Fibroblast of skin of left quadriceps (primary cell): ENCODE results near the gene BTN2A1.
"Not testable (repeated sequence)": the region's sequence is repeated elsewhere in the genome, so short reads cannot be mapped to it uniquely, and the experiment has no call there.

ENCODE experiments used
- DNase-seq, 2 experiments: peaks; one replicate each; pipeline ENCODE4 v3.0.0-alpha.2; 2013; ENCODE audit warnings: low read depth in 2 of 2

BTN2A1 gene

DNA sequence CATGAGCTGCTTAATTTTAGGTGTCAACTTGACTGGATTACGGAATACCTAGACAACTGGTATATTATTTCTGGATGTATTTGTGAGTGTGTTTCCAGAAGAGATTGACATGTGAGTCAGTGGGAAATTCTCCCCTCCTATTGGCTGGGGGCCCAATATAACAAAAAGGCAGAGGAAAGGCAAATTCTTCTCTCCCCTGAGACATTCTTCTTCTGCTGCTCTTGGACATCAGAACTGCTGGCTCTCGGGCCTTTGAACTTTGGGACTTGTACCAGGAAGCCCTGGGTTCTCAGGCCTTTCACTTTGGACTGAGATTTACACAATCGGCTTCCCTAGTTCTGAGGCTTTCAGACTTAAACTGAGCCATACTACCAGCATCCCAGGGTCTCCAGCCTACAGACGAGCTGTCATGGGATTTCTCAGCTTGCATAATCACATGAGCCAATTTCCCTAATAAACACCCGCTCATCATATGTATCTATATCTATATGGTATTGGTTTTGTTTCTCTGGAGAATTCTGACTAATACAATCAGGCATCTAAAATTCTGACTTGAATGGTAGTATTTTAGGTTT, 25.0 kb upstream of the BTN2A1 start:
- peak in 1 of 2 experiments; percentile 49 for DNase-seq

DNA sequence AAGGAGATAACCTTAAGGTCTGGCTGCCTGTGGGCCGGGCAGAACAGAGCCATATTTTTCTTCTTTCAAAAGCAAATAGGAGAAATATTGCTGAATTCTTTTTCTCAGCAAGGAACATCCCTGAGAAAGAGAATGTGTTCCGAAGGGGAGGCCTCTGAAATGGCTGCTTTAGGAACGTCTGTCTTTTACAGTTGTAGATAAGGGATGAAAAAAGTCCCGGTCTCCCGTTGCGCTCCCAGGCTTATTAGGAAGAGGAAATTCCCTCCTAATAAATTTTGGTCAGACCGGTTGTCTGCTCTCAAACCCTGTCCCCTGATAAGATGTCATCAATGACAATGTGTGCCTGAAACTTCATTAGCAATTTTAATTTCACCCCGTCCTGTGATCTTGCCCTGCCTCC, 24.1 kb upstream of the BTN2A1 start:
- DNase-seq = not testable (repeated sequence)

DNA sequence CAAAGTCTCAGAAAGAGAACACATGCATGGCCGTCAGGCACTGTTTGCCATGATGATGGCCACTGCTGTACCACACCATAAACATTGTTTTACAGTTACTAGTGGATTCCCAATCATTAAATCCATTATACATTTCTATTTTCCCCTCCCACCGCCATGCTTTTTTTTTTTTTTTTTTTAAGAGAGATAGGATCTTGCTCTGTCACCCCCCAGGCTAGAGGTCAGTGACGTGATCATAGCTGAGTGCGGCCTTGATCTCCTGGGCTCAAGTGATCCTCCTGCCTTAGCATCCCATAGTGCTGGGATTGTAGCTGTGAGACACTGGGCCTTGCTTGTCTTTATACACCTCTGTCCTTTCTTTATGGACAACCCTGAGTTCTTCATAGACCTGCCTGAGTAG, 21.7 kb upstream of the BTN2A1 start:
- DNase-seq = no peak

DNA sequence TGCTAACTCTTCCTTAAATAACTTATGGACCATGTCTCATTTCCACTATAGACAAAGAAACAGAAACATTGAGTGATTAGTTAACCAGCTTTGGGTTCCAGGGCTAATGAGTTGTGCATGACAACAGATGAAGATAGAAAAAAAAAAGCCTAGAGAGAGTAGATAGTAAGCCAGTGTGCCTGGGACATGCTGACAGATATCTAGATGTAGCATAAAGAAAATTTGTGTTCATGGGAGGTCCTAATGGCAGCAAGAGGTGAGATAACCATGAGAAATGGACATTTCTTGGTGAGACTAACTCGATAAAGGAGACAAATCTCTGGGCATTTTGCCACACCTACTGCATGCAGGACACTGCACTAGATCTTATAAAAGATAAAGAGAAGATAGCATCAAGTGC, 20.2 kb upstream of the BTN2A1 start:
- no peak for DNase-seq

DNA sequence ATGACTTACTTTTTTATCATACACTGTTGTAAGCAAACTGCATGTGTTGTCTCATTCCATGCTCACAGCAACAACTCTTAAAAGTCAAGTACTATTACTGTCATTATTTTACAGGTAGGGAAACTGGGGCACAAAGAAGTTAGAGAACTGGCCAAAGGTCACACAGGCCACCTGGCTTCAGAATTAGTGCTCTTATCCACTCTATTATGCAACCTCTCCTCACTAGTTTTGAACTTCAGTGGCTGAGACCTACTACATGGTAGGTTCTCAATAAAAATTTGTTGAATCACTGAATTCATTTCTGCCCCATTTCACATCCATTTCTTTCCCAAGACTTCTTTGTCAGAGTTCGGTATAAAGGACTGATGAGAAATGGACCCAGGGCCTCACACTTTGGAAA, 19.8 kb upstream of the BTN2A1 start:
- DNase-seq = no peak

DNA sequence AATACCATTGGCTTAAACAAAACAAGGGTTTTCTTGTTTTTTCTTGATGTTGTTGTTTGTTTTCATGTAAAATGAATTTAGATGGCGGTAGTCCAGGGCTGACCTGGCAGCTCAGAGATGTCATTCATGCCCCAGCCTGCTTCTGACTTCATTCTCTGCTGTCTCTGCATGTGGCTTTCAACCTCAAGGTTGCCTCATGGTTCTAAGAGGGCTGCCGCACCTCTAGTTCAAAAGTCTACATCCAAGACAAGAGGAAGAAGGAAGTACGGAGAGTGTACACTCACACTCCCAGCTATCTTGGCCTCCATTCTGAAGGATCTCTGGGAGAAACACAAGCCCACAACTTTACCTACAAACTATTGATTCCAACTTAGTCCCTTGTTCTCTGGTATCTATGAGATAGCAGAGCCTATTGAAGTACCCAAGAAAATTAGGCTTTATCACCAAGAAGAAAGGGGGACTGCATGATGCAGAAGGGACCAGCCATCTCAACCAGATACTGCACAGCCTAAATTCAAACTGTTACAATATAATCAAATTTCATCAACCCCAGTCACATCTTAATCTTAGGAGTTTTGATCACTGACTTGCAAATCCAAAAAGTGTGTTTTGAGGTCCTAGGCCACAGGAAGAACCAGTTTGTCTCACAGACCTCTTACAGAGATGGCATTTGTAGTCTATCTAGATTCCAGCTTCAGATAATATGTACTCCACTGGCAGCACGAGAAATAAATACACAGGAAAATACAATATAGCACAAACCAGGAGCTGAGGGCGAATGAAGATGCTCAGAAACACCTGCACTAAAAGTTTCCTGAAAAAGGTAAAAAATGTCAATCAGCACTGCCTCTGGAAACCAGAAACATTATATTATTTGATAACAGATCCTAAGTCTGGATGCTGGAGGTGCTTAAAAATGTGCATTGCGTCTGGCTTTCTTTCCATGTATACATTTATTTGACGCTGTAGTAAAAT, 18.3 kb upstream of the BTN2A1 start:
- DNase-seq = no peak

DNA sequence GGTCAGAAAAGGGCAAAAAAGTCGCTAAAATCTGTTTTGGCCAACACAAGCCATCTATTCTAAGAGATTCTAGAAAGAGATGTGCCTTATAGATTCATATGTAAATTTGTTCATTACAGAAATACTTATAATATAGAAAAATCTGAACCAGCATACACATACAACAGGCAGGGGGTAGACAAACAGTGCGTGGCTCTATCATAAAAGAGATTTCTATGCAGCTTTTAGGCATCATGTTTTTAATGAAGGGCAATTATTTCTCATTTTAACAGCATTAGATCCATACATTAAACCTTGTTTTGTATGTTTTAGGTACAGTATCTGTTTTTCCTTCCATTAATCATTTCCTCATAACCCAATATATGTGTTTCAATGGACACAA, 16.8 kb upstream of the BTN2A1 start:
- DNase-seq = no peak

DNA sequence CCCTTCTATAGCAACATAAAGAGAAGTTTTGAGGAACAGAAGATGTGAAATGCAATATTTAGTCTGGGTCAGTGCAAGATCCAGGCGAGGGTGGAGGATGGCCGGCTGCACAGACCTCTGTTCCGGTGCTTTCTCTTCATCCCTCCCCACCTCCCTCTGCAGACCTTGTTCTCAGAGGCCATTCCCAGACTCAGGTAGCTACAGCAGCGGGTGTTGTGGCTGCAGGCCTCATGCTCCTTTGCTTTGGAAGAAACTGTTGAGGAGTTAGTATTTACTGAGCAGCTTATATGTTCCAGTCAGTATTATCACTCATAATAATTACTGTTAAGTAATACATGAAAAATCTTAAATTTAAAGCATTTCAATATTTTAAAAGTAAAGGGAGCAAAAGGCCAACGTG, 15.8 kb upstream of the BTN2A1 start:
- DNase-seq = no peak

DNA sequence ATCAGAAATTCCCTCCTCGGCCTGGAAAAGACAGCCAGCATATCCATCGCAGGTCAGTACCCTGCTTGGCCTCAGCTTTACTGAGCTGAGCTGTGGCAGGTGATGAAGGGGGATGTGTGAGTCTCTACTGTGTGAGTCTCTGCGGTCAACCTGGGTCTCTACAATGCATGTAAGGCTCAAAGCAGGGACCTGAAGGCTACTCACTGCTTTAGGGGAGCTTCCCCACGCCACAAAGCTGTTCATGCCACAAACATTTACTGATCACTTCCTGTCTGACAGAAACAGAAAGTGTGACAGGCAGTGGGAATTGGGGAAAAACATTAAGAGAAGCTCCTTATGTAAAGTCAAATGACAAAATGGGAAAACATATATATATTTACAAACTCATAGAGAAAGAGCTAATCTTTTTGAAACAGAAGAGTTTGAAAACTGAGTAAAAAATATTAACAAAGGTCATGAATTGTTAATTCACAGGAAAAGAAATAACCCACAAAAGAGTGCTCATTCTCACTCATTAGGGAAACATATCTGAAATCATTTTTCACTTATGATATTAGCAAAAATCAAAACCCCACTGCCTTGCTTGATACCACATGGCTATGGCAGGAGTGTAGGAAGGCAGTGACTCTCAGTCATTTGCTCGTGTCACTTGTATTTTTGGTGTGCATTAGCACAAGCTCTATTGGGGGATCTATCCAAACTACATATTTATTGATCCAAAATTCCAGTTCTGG, 11.7 kb upstream of the BTN2A1 start:
- DNase-seq = no peak

DNA sequence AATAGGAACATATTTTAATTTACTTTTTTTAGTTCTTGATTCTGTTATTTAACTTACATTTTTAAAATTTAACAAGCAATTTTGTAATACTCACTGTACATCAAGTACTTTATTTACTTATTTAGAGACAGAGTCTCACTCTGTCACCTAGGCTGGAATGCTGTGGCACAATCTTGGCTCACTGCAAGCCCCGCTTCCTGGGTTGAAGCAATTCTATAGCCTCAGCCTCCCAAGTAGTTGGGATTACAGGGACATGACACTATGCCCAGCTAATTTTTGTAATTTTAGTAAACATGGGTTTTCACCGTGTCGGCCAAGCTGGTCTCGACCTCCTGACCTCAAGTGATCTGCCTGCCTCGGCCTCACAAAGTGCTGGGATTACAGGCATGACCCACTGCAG, 10.5 kb upstream of the BTN2A1 start:
- DNase-seq = no peak

DNA sequence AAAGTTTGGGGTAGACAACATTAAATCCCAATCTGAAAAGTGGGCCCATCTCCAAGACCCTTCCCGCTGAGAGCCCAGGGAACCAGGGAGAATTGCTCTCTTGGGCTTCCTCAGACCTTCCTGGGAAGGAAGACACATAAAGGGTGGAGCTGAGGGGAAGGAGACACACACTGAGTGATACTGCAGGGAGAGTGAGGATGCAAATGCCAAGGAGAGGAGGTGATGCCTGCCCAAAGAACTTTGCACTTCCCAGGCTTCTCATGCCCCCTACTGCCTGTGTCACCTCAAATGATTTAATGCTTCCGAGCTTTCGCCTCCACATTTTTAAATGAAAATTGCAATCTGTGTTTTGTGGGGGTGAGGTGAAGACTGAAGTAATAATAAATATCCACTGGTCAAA, 7.5 kb upstream of the BTN2A1 start:
- DNase-seq = no peak

DNA sequence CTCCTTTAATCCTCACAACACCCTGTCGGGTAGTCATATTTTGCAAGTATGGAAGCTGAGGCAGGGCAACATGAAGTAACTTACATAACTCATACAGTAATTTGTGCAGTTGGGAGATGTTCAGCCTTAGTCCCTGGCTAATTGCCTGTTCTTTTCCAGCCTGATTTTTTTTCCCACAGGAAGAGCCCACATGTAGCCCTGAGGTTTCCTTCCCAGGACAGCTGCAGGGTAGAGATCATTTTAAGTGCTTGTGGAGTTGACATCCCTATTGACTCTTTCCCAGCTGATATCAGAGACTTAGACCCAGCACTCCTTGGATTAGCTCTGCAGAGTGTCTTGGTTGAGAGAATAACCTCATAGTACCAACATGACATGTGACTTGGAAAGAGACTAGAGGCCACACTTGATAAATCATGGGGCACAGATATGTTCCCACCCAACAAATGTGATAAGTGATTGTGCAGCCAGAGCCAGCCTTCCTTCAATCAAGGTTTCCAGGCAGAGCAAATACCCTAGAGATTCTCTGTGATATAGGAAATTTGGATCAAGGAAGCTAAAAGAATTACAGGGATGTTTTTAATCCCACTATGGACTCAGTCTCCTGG, 5.0 kb upstream of the BTN2A1 start:
- no peak for DNase-seq

DNA sequence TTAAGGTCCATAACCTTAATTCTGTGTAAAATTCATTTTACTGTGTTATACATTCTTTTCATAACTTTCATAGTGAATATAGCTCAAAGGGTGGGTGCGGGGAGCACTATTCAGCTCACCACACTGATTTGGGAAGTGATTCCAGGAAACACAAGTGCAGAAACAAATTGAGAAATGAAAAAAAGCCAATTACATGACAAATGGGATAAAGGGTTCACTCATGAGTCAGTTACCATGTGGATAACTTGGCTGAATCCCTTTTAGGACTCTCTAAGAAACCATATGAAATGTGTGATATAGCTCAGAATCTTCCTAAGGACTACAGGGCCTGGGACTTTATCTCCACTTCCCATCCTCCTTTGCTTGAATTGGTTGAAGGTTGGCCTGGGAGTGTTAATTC, 3.1 kb upstream of the BTN2A1 start:
- DNase-seq = no peak

DNA sequence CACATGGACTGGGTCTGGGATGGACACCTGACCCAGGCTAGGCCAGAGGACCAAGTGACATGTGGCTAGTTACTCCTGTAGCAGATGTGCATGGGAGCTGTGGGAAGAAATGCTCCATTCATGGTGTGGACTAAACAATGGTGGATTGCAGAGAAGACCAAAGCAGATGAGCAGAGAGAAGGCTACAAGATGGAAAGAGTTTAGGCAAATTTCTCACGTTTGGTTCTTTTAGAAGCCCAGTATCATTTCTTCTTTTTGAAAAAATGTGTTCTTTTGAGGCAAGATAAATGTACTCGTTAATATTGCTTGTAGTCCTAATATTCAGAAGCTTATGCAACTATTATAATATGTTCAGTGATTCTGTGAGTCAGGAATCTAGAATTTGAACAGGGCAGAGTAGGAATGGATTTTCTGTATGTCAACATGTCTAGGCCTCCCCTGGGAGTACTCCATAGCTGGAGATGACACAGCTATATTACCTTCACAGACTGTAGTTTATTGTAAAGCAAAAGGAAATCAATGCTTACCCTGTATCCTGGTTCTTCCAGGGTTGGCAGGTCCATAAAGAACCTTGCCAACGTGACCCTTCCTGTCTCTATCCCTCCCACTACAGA, 2.3 kb upstream of the BTN2A1 start:
- no peak for DNase-seq

DNA sequence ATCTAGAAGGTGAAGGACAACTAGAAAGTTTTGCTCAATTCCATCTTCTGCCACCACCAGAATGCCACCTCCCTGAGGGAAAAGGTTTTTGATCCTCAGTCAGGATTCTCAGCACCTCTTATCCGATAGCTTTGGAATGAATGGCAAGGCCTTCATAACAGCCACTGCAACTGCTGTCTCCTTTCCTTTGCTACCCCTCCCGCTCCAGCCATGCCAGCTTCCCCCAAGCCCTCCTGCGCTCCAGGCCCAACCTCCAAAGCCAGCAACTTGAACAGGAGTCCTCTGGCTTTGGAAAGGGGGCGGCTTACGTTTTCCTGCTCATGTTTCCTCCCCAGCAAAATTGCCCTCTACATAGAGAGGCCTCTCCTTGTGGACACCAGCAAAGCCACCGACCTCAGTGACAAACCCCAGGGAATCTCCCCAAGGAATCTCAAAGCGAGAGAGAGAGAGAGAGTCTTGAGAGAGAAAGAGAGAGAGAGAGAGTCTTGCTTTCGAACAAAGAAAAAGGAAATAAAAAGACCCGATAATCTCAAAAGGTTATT, 420 bp upstream of the BTN2A1 start:
- DNase-seq = no peak

DNA sequence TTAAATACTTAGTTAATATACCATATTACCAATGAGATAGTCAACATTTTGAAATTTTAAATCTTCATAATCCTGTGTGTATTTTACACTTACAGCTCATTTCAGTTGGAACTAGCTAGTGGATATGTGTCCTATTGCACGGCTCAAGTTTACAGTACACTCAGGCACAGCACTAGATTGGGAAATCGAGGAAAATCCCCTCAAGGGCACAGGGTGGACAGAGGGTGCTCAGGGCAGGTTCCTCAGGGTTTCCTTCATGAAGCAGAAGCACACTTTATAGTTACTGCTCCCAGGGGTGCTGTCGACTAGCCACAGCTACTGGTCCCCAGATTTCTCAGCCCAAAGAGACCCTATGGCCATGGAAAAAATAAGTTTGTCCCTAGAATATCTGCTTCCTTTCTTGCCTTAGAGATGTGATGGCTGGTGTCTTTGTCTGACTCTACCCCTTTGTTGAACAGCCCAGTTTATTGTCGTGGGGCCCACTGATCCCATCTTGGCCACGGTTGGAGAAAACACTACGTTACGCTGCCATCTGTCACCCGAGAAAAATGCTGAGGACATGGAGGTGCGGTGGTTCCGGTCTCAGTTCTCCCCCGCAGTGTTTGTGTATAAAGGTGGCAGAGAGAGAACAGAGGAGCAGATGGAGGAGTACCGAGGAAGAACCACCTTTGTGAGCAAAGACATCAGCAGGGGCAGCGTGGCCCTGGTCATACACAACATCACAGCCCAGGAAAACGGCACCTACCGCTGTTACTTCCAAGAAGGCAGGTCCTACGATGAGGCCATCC, 1.5 kb downstream of the BTN2A1 start:
- DNase-seq = no peak

DNA sequence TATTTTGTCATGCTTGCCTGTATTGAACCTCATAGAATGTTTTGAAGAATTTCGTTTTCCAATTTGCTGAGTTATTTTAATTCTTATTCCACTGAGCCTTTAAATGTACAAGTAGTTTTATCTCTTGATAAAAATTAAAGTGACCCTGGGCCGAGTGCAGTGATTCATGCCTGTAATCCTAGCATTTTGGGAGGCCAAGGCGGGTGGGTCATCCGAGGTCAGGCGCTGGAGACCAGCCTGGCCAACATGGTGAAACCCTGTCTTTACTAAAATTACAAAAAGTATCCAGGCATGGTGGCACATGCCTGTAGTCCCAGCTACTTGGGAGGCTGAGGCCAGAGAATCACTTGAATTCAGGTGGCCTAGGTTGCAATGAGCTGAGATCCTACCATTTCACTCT, 3.6 kb downstream of the BTN2A1 start:
- not testable (repeated sequence) for DNase-seq

DNA sequence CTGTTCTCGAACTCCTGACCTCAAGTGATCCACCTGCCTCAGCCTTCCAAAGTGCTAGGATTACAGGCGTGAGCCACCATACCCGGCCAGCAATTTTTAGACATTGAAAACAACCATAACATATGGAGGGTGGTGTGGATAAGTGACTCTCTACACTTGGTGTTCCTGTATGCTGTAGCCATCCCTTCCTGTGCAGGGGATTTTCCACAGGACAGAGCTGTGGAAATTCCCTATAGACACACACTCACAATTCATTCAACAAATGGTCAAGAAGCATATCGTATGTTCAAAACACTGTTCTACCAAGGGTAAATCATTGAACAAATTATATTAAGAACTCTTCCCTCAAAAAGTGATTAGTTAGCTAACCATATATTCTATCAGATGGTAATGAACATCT, 6.3 kb downstream of the BTN2A1 start:
- no peak for DNase-seq

DNA sequence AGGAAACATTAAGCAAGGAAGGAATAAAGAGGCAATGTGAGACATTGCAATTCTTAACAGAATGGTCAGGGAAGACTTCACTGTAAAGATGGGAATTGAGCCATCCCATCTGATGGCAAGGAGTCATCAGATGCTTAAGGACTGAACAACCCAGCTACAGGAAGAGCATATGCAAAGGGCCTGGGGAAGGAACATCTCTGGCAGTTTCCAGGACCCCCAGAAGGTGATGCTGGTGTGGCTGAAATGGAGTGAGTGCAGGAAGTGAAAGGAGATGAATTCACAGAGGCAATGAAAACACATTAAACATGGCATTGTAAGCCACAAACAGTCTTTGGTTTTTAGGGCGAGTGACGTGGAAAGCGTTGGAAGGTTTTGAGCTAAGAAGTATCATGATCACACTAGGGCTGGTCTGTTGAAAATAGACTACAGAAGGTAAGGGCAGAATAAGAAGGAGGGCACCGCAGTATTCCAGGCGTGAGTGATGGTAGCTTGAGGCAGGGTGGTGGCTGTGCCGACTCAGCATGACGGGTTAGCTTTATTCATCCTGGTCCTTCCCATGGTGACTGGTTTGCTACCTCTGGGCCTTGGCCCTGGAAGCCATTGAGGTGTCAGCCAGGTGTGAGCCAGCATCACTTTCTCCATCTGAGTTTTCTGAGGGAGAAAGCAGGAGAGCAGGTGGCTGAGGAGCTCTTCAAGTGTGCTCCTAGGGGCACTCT, 6.8 kb downstream of the BTN2A1 start:
- no peak for DNase-seq

DNA sequence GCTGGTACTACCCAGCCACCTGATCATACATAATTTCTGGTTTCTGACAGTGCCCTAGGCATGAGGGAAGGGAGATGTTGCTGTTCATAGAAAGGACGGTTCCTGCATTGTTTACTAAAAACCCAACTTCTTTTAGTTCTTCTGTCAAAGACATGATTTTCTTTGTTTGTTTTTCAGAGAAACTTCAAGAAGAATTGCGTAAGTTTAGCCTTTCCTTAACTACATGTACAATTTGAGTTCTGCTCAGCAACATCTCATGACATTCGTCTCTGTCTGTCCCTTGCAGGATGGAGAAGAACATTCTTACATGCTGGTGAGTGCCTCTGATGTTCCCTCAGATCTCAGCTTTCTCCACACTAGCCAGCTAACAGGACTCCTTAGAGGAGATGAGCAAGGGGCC, 8.0 kb downstream of the BTN2A1 start:
- no peak for DNase-seq
